ENCODE results near the gene ITGA1.
A peak's percentile ranks its signal among the peaks of the same experiment; 100 is the strongest.

Gene ITGA1

GRCh38 chr5:52809884-52810283 lies 22.2 kb downstream of the ITGA1 start:
- H3K27ac ChIP-seq = peak overlapping the region; percentile 74 to 95
- intact Hi-C loops (cut with DNase I; ENCODE audit: low total_unique reads) = no loop called here
- no peaks in the 10 kb centered on the region for H3K27me3 ChIP-seq
- H3K36me3 ChIP-seq = no peaks in the 10 kb centered on the region
- peak overlapping the region in 1 of 2 donors; percentile 15 for H3K4me3 ChIP-seq
- TF ChIP-seq, protein P1, sequence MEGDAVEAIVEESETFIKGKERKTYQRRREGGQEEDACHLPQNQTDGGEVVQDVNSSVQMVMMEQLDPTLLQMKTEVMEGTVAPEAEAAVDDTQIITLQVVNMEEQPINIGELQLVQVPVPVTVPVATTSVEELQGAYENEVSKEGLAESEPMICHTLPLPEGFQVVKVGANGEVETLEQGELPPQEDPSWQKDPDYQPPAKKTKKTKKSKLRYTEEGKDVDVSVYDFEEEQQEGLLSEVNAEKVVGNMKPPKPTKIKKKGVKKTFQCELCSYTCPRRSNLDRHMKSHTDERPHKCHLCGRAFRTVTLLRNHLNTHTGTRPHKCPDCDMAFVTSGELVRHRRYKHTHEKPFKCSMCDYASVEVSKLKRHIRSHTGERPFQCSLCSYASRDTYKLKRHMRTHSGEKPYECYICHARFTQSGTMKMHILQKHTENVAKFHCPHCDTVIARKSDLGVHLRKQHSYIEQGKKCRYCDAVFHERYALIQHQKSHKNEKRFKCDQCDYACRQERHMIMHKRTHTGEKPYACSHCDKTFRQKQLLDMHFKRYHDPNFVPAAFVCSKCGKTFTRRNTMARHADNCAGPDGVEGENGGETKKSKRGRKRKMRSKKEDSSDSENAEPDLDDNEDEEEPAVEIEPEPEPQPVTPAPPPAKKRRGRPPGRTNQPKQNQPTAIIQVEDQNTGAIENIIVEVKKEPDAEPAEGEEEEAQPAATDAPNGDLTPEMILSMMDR (IDR thresholded peaks at IDR 0.05) = no peak
- no peaks in the 10 kb centered on the region for H3K9me3 ChIP-seq
- no peak for DNase-seq
- peaks cover 10 to 100% (median 58%) of the 10 kb centered on the region in 4 donors for H3K4me1 ChIP-seq

DNA sequence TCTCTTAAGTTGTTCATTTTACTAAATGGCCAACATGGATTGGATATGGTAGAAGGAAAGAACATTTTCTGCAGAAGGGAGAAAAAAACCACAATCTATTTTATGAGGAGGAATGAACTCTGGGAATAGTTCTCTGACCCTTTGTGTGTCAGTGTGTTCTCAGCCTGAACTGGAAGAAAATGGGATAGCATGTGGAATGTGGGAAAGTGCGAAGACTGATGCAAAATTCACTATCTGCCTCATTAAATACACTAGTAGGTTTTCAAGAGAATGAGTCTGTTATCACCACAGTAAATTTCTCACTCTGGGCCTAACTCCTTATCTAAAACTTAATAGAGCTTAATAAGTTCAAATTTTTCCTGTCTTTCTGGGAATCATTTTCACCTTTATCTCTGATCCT lies 22.7 kb downstream of the ITGA1 start:
- Histone ChIP-seq H3K4me1 (peaks cover 10 to 100% (median 63%) of the 10 kb centered on the region in 4 donors), H3K4me3 (no peak overlapping the region), H3K27ac (peak overlapping the region; percentile 74 to 95), H3K27me3 (no peaks in the 10 kb centered on the region), H3K36me3 (no peaks in the 10 kb centered on the region), H3K9me3 (no peaks in the 10 kb centered on the region)
- no peak for DNase-seq
- TF ChIP-seq, protein P1 (IDR thresholded peaks at IDR 0.05) = no peak
- intact Hi-C loops (cut with DNase I; ENCODE audit: low total_unique reads) = no loop called here

- peaks cover 10 to 100% (median 65%) of the 10 kb centered on the region in 4 donors for H3K4me1 ChIP-seq
- intact Hi-C loops (cut with DNase I; ENCODE audit: low total_unique reads) = no loop called here
- peak overlapping the region; percentile 74 to 95 for H3K27ac ChIP-seq
Observed at GRCh38 chr5:52811067-52811749, 23.5 kb downstream of the ITGA1 start.

DNA sequence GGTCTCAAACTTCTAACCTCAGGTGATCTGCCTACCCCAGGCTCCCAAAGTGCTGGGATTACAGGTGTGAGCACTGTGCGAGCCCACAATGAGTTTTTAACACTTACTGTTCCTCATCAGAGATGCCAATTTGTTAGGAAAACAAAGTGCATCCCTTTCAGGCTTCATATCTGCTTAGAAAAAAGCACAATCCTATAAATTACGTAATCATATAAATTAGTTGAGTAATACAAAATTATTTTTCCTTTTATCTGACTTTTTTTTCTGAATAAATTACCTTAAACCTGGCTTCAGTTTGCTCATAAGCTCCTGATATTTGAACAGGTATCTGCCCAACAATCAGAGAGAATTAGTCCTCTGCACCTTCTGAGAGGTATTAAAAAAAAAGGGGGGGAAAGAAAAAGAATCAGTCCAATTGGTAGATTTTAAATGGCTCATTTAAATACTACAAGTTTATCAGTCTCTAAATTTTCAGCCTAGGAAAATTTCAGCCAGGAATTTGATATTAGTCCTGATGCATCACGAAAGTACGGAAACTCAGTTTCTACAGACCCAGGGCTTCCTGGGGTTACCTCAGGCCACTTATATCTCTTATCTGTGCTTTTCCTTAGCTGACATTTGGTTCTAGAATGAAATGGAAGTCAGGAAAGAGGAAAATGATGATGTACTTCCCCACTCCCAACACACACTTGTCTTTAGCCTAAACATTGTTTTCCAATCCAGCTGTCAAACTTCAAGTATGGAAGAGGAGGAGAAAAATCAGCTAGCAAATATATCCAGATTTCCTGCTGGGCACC lies 26.8 kb downstream of the ITGA1 start:
- no peaks in the 10 kb centered on the region for H3K27me3 ChIP-seq
- no peaks in the 10 kb centered on the region for H3K9me3 ChIP-seq
- TF ChIP-seq, protein P1 (IDR thresholded peaks at IDR 0.05) = no peak
- intact Hi-C loops (cut with DNase I; ENCODE audit: low total_unique reads) = no loop called here
- H3K36me3 ChIP-seq = no peaks in the 10 kb centered on the region
- H3K4me1 ChIP-seq = peaks cover 12 to 94% (median 53%) of the 10 kb centered on the region in 4 donors
- H3K4me3 ChIP-seq = no peak overlapping the region
- no peak for DNase-seq
- peak overlapping the region; percentile 70 to 95 for H3K27ac ChIP-seq

More at GRCh38 chr5:52811067-52811749, 23.5 kb downstream of the ITGA1 start:
- Histone ChIP-seq H3K4me3 (no peak overlapping the region), H3K36me3 (no peaks in the 10 kb centered on the region), H3K27me3 (no peaks in the 10 kb centered on the region), H3K9me3 (no peaks in the 10 kb centered on the region)
- TF ChIP-seq, protein P1 (IDR thresholded peaks at IDR 0.05) = no peak
- peak; percentile 58 to 73 for DNase-seq

- no peak overlapping the region for H3K4me3 ChIP-seq
- TF ChIP-seq, protein P1 (IDR thresholded peaks at IDR 0.05) = no peak
- H3K27me3 ChIP-seq = no peaks in the 10 kb centered on the region
- no peaks in the 10 kb centered on the region for H3K9me3 ChIP-seq
- DNase-seq = no peak
- intact Hi-C loops (cut with DNase I; ENCODE audit: low total_unique reads) = no loop called here
- peak overlapping the region; percentile 35 to 95 for H3K27ac ChIP-seq
- H3K4me1 ChIP-seq = peaks cover 6 to 84% (median 42%) of the 10 kb centered on the region in 4 donors
- no peaks in the 10 kb centered on the region for H3K36me3 ChIP-seq
Observed at GRCh38 chr5:52817818-52818217, 30.1 kb downstream of the ITGA1 start.
